B cell (primary cell): ENCODE measurements around the gene ATP12A.

Source experiments
- CTCF ChIP-seq: fragments of 200-600 bp; IDR thresholded peaks from one replicate; pipeline ENCODE4 v1.8.0; 2022; ENCODE audit warnings: antibody characterized with exemption, mild to moderate bottlenecking
- EZH2 ChIP-seq: IDR thresholded peaks from 2 replicates; pipeline ENCODE4 v1.6.1; 2012; ENCODE audit warnings: borderline replicate concordance, low read depth, mild to moderate bottlenecking, moderate library complexity, low read length; ENCODE audit not compliant: insufficient read depth, poor library complexity, severe bottlenecking

- TF ChIP-seq CTCF (no peak), EZH2 (no peak)
Observed at GRCh38 chr13:24679686-24680085, 522 bp upstream of the ATP12A start.
